ENCODE data around the gene VPS13D.
"Not testable (repeated sequence)": the region's sequence is repeated elsewhere in the genome, so short reads cannot be mapped to it uniquely, and the experiment has no call there.

VPS13D gene

DNA sequence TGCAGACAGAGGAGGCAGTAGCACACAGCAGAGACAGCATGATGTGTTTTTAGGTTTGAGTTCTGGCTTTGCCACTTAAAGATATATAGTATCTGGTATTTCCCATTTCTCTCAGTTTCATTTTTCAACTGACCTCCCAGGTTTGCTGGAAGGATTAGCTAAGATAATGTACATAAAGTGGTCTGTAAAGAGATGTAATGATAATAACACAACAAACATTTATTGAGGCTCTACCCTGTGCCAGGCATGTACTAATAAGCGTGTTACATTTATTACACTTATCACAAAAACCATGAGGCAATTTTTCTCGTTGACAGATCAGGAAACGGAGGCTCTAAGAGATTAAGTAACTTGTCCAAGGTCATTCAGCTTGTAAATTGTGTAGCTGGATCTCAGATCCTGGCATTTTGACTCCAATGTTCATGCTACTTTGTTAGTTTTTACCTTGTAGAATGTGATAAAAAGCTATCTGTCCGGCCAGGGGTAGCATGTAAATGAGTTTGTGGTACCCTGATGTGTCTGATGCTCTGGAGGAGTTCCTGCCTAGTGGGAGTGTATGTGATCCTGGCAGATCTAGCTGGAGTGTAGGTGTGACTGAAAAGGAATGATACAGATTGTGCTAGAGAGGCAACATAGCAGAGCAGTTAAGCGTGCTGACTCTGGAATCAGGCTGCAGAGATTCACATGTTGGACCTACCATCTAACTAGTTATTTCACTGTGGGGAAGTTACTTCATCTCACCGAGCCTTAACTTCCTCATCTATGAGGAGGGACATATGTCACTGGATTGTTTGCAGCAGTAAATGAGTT, 146.6 kb downstream of the VPS13D start:
- ATAC-seq = no peak

DNA sequence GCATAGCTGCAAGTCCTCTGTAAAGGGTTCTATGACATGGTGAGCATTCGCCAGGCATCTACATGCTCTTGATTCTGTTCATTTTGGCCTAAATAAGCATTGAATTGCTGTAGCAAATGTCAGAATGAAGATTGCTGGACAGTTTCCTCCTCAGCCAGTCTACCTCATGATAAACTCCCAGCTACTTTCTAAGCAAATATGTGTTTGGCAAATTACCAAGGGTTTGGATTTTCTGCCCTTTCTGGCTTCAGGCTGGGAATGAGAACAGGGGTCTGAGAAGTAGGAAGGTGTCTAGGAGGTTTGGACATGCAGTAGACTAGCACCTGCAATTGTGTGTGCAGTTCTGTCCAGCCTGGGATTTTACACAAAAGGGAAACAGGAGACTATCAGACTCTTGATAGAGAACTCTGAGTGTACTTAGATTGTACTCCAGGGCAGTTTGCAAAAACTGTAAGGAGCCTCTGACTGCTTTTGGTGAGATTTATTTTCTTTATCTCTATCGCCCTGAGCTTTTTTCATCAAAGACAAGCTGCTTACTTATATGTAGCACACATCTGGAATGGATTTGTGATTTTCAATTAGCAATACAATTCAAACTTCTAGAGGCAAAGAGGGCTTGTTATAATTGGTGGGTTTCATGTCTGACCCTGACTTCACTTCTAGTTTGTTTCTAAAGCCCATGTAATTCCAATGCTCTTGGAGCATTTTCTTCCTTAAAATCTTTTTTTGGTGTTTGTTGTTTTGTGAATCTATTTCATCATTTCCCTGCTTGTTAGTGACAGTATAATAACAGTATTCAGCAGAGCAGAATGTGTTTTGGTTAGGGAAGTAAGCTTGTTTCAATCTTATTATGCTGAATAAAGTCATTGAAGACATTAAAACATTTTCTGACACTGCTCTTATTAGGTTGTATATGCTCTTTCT, 150.8 kb downstream of the VPS13D start:
- no peak for ATAC-seq

DNA sequence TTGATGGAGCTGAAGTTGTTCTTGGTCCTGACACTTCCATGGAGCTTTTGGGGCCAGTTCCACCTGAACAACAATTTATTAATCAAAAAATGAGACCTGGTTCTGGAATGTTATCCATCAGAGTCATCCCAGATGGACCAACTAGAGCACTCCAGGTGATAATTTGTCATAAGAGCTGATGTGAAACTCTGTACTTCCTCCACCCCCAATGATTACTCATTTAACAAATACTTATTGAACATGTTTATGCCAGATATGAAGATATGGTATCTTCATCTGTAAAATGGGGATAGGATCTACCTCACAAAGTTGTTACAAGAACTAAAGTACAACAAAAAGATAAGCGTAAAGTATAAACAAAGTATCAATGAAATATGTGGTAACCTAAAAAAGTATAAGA, 153.2 kb downstream of the VPS13D start:
- no peak for ATAC-seq

DNA sequence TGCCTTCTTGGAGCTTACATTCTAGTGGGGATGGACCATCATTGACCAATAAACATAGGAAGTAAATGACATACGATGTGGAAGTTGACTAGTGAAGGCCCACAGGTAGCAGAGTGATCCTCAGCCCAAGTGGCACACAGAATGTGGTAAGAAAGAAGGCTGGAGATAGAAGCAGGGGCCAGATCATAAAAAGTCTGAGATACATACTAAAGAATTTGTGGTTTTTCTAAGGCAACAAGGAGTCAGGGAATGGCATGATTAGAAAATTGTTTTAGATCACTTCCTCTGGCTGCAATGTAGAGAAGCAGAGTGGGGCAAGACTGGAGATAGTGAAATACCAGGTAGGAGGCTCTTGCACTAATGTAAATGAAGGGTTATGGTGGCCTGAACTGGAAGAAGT, 154.0 kb downstream of the VPS13D start:
- no peak for ATAC-seq

DNA sequence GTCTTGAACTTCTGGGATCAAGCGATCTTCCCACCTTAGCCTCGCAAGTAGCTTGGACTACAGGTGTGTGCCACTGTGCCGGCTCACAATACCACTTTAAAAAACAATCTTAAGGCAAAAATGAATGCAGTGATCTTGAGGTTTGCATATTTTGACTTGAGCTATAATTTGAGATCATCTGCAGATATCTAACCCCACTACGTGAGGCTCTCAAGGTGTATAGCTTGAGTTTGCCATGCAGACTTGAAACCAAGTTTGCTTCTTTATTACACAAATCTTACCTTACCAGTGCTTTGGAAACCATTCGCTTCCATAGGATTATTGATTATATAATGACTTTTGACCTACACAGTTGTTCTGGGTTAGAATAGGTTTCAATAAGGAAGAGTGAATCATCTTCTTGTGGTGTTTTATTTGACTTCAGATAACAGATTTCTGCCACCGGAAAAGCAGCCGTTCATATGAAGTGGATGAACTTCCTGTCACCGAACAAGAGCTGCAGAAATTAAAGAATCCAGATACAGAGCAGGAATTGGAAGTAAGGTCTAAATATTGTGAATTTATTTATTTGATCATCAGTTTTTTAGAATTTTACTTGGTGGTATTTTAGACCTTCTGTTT, 155.1 kb downstream of the VPS13D start:
- ATAC-seq = peak in 1 of 2 donors; percentile 40

DNA sequence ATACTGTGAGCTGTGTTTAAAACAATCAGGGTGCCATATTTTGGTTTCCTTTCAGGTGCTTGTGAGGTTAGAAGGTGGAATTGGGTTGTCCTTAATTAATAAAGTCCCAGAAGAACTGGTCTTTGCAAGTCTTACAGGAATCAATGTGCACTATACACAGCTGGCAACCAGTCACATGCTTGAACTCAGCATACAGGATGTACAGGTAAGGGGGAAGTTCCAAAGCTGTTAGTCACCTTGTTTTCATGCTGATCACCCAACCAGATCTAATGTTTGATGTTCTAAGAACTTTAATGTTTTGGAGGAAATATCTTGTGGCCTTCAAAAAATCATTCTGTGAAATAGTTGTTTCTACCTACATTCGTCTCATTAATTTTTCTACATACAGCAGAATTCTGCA, 156.3 kb downstream of the VPS13D start:
- ATAC-seq = peak; percentile 97 to 98

DNA sequence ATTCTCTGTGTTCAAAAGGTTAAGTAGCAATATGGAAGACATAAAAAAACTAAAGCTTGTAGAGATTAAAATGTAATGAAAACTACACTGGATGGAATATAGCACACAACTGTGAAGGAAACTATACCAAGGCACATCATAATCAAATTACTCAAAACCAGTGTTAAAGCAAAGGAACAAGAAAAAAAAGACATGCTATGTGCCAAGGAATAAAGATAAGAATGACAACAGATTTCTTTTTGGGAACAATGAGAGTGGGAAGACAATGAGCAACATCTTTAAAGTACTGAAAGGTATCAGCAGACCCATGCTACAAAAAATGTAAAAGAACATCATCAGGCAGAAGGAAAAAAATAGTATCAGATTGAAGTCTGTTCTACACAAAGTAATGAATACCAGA, 157.8 kb downstream of the VPS13D start:
- ATAC-seq = no peak

DNA sequence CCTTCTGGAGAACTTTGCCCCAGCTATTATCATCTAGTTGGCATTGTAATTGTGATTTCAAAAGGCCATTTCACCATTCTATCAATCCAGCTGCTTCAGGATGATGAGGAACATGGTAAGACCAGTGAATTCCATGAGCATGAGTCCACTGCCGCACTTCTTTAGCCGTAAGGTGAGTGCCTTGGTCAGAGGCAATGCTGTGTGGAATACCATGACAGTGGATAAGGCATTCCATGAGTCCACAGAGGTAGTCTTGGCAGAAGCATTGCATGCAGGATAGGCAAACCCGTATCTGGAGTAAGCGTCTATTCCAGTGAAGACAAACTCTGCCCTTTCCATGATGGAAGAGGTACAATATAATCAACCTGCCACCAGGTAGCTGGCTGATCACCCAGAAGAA, 160.5 kb downstream of the VPS13D start:
- ATAC-seq = not testable (repeated sequence)

DNA sequence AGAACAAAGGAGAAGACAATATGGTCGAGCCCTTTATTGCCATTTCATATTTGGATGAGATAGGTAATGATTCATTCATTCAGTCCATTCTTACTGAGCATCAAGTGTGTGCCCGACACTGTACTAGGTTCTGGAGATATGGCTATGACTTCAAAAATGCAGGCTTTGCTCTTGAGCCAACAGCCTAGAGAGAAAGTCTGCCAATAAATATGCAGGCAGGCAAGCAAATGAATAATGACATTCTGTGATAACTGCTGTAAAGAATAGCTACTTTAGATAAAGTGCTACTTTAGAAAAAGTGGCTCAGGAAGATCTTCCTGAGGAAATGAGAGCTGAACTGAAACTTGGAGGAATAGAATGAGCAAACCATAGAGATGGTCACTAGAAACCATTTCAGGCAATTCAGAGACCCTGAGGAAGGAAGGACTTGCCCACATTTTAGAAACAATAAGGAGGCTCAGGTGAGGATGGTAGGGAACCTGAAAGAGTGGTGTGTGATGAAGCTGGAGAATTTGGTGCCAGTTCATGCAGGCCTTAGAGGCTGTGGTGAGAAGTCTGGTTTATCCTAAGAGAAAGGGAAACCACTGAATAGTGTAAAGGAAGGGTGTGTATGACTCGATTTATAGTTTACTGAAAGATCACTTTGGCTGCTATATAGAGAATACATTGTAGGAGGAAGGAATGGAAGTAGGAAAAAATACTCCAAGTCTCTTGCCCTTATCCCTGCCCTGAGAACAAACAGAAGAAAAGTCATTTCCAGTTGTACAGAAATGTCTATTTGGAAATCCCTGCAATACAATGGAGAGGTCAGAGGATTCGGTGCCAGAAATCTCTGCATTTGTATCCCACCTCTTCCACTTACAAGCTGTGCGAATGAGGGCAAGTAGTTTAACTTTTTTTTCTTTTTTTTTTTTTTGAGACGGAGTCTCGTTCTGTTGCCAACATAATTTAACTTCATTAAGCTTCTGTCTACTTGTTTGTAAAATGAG, 167.9 kb downstream of the VPS13D start:
- no peak for ATAC-seq

DNA sequence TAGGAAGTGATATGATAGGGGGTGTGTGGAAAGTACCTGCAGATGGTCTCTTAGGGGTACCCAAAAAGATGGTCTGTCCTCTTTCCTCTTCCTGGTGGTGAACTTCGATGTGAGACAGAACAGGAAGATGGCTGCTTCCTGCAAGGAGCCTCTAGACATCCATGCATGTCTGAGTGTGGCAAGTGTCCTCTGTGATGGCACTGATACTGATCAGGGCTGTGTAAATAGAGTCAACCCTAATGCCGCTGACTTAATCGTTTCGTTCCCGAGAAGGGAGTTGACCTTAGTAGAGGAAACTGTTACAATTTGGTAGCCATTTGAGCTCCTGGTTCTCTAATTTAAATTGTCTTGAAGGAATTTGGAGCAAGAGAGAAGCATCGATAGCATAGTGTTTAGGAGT, 168.6 kb downstream of the VPS13D start:
- no peak for ATAC-seq

DNA sequence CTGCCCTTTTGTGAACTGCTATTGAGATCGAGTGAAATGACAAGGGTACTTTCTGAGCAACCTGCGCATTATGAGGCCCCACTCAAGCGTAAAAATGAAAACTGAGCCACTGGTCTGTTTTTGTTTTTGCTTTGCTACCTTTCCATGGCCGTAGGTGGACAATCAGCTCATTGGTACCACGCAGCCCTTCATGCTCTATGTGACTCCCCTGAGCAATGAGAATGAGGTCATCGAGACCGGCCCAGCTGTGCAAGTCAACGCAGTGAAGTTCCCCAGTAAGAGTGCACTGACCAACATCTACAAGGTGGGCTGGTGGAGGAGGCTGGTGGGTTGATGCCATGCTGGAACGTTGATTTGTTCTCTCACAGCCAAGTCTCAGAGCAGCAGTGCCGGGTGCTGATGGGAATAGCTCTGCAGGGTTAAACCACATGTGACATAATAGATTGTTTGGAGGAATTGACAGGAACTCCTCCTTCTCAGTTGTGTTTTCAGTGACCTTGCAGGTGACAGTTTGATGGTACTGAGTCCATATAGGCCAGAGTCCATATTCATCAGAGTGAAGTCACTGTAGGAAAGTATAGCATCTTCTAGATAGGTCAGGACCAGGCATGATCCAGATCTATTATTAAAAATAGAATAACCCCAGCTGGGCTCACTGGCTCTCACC, 170.3 kb downstream of the VPS13D start:
- no peak for ATAC-seq

DNA sequence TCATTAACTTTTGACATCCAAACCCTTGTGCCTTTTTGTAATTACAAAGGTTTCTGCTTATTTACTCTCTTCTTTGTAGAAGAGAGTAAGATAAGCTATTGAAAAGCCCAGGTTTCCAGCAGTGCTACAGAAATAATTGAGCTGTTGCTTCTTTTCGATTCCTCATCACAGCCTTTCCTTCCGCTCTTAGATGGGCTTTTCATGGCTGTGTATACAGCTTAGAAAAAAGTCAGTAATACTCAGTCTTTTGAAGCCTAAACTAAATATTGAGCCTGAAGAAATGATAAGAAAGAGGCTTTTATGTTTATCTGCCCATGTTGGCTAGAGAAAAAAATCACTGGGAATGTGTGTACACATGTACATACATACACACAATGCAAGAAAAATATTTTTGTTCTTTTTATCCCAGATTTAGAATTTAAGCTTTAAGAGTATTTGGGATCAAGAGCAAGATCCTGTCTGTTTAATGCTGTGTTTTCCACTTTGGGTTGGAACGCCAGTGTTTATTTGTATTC, 172.4 kb downstream of the VPS13D start:
- ATAC-seq = no peak

DNA sequence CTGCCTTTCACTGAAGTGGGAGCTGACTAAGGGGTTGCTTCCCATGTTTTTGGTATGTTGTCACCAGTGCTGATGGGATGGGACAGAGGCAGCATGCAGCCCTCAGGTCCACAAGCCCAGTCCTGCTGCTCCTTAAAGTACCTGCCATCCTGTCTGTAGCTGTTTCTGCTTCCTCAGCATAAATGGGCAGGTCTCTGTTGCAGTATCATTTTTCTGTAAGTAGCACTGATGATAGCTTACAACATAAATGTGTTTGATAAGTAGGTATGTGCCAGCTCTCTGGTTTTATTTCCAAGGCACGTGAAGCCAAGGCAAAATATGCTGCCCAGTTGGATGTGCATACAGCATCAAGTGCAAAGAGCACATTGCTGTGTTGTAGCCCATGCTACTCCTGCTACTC, 173.0 kb downstream of the VPS13D start:
- ATAC-seq = no peak

DNA sequence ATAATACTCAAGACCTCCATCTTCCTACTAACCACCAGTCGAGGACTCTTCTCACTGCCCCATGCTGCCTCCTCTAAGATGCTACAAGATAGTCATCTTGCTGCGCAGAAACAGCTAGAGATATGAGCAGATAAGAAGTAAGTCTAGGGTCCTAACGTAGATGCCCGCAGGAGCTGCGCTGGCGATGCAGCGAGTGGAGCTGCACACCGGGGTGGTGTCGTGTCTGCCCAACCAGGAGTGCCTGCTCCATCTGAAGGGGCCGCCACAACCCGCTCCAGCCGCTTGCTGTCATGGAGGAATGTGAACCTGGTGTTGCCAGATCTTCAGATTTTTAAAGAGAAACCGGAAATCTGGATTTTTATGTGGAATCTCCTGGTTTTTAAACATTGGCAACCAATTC, 175.1 kb downstream of the VPS13D start:
- no peak for ATAC-seq

DNA sequence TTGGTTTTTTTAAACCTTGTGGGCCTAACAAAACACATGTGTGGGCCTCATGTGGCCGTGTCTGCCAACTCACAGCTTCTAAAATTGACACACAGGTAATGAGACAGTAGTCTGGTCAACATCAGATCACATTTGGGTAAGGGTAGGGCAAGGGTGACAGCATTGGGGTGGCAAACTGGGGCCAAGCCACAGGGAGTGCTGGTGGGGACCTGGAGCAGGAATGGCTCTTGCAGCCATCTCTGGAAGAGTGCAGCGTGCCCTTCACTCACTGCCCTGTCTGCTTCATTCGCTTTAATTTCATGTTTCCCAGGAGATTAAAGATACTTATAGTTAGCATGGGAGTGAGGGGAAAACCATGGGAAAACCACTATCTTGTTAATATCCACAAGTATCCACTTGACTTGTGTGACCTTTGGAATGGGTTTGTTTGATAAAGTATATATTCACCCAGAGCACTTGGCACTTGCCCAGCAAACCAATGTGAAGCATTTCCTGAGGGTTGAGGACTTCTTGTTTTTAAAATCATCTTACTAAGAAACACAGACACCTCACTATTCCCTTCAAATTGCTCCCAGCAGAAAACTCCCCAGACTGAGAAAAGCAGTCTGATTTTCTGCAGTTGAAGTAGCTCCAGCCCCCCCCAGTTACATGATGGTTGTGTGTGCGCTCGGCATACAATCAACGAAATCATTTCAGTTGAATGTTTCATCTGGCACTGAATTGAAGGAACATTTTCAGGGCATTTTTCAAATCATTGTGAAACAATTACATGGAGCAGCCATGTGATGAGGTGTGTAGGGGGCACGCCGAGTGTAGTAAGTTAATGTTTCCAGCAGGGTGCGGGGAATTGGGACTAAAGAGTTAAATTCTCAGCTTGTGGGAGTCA, 175.7 kb downstream of the VPS13D start:
- no peak for ATAC-seq

DNA sequence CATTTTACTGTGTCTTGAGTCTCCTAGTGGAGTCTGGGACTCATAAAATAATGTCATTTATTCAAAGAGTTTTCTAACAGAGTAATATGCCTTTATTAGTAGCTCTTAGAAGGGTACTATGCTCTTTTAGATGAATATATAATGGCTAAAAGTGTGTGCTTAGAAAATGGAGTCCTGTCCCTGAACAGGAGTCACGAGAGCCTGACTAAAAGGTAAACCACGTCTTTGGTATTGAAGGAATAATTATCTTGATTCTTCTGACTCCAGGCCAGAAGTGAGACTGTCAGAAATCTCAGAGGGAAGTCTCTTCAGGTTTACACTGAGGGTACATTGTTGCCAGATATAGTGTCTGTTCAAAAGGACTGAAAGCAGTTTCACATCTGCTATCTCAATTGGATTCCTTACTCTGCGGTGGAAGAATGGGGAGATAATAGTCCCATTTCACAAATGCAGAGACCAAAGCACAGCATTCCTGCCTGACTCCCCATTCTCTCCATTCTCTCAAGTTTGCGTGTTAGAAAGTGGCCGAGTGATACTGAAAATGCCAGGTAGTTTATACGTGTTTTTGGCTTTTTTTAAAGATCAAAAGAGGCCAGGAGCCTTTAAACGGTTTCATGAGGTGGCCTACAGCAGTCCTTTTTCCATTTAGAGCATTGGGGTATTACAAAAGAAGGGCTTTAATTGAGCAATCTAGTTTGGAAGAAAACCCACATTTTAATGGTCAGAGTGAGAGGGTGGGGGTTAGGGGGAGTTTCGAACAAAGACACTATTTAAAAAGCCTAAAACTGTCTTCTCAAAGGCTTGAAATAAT, 176.6 kb downstream of the VPS13D start:
- no peak for ATAC-seq

DNA sequence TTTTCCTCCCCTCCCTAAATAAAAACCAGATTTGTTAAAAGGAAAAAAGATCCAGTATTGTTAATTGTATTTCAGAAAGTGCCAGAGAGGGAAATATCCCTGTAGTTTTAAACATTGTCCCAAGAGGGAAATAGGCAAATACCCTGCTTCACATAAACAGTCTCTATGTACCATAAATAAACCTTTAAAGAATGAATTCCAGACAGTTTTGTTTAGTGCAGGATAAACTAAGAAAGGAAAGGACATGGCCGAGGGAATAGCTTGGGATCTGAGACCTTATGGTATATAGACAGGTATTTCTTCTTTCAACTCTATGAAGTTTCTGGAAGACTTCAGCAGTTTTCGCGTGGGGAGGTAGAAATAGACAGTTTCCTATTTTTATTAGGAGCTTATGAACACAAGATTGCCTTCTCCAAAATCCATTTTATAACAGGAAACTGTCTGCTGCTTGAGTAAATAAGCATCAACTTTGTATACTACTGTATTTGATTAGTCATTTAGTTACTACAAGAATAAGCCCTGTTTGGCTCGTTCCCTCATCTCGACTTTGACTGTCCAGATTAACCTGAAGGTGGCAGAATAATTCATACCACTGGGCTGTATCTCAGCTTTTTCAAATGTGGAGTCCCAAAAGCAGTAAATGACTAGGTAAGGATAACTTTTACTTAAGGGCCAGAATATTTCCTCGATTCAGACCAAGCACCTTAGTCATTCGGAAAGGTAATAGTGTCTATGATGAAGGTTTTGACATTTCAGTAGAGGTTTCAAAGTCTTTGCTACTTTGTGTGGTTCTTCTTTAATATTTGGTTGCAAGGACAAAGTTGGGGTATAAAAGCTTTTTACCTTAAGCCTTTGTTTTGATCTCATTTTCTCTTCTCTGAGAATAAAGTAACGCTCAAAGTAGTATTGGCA, 177.5 kb downstream of the VPS13D start:
- ATAC-seq = peak; percentile 58 to 62

DNA sequence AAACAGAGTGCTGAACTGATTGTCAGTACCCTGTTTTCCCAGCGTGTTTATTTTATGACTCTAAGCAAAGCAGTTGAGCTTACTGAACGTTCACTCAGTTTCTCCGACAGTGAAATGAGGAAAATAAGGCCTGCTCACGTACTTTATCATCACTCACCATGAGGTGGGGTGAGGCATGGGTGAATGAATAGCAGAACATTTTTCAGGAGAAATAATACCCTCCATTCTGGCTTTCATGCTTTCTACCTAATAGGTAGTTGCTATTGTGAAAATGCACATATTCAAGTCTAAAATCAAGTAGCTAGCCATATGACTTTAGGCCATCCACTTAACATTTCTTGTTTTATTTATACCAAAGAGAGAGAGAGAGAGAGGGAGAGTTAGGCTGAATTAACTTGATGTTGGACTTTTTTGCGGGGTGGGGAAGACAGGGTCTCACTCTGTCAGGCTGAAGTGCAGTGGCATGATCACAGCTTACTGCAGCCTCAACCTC, 178.2 kb downstream of the VPS13D start:
- no peak for ATAC-seq
